Upper lobe of right lung (tissue), 1 donor: ENCODE results near the gene ACOXL. TPM values are rescaled to one million over a fixed set of nuclear protein-coding genes. Genes with fewer than 3 reads are reported as not detected.

ENCODE experiments used
- ATAC-seq: fragments of 200-7000 bp; cut with Tn5 transposase; one replicate; pipeline ENCODE4 v1.9.1; 2020; ENCODE audit warnings: mild to moderate bottlenecking, moderate library complexity
- DNase-seq: peaks from one replicate; pipeline ENCODE4 v3.0.0-alpha.2; 2020
- H3K27ac ChIP-seq: fragments of 200-600 bp; one replicate; pipeline ENCODE4 v1.8.0; 2022
- H3K27me3 ChIP-seq: fragments of 200-600 bp; one replicate; pipeline ENCODE4 v1.8.0; 2022; ENCODE audit warnings: mild to moderate bottlenecking
- H3K36me3 ChIP-seq: fragments of 200-600 bp; one replicate; pipeline ENCODE4 v1.8.0; 2022
- H3K4me1 ChIP-seq: fragments of 200-600 bp; one replicate; pipeline ENCODE4 v1.8.0; 2022
- H3K4me3 ChIP-seq: fragments of 200-600 bp; one replicate; pipeline ENCODE4 v1.8.0; 2022; ENCODE audit warnings: mild to moderate bottlenecking
- H3K9me3 ChIP-seq: fragments of 200-600 bp; one replicate; pipeline ENCODE4 v1.8.0; 2022
- CTCF ChIP-seq: fragments of 200-600 bp; IDR thresholded peaks from one replicate; pipeline ENCODE4 v1.8.0; 2022; ENCODE audit warnings: antibody characterized with exemption
- intact Hi-C: fragments of 100-400 bp; cut with DNase I; formaldehyde crosslinking; loops from one replicate; pipeline ENCODE4 v1.11.0; 2022
- total RNA-seq: library from RNA; stranded (reverse); fragmentation: NEBNext Ultra II Directional; extraction: Animal tissue kit (Norgen Biotek cat#: 25700); gene quantifications from one replicate; pipeline ENCODE4 v1.2.1, GENCODE V29; 2021
- donor health status: DM: no; HTN: yes; CAD: no; lungs with severe emphysema.

ACOXL gene
- total RNA-seq, 1 donor from 2014 or later = 47.5 TPM

GRCh38 chr2:110886826-110887573, 154.6 kb downstream of the ACOXL start:
- Histone ChIP-seq H3K36me3 (no peaks in the 10 kb centered on the region), H3K4me1 (no peaks in the 10 kb centered on the region), H3K27ac (no peak overlapping the region), H3K27me3 (no peaks in the 10 kb centered on the region), H3K9me3 (no peaks in the 10 kb centered on the region), H3K4me3 (no peak overlapping the region)
- DNase-seq (no peak), ATAC-seq (no peak)
- intact Hi-C loops = no loop called here
- TF ChIP-seq CTCF = no peak

GRCh38 chr2:110888411-110888810, 156.0 kb downstream of the ACOXL start:
- intact Hi-C loops = no loop called here
- no peak for TF ChIP-seq CTCF
- no peak for ATAC-seq

GRCh38 chr2:110891626-110892025, 159.3 kb downstream of the ACOXL start:
- DNase-seq = no peak

More at GRCh38 chr2:110888411-110888810, 156.0 kb downstream of the ACOXL start:
- Histone ChIP-seq H3K9me3 (no peaks in the 10 kb centered on the region), H3K27ac (no peak overlapping the region), H3K36me3 (no peaks in the 10 kb centered on the region), H3K4me3 (no peak overlapping the region), H3K27me3 (no peaks in the 10 kb centered on the region), H3K4me1 (no peaks in the 10 kb centered on the region)
- no peak for DNase-seq

GRCh38 chr2:110896226-110896625, 163.9 kb downstream of the ACOXL start:
- DNase-seq (no peak), ATAC-seq (no peak)
- intact Hi-C loops = no loop called here
- no peak overlapping the region for H3K4me3 ChIP-seq
- no peak for TF ChIP-seq CTCF
- H3K27ac ChIP-seq = no peak overlapping the region
- H3K27me3 ChIP-seq = no peaks in the 10 kb centered on the region
- no peaks in the 10 kb centered on the region for H3K4me1 ChIP-seq
- no peaks in the 10 kb centered on the region for H3K36me3 ChIP-seq
- no peaks in the 10 kb centered on the region for H3K9me3 ChIP-seq

More at GRCh38 chr2:110891626-110892025, 159.3 kb downstream of the ACOXL start:
- Histone ChIP-seq H3K36me3 (no peaks in the 10 kb centered on the region), H3K27me3 (no peaks in the 10 kb centered on the region), H3K27ac (no peak overlapping the region), H3K4me3 (no peak overlapping the region), H3K9me3 (no peaks in the 10 kb centered on the region), H3K4me1 (no peaks in the 10 kb centered on the region)
- intact Hi-C loops = loop anchor here (5.0 kb wide), 1 partner anchor 191 kb away; no protein-coding TSS in a partner anchor
- TF ChIP-seq CTCF = no peak
- no peak for ATAC-seq

- Histone ChIP-seq H3K4me3 (no peak overlapping the region), H3K27me3 (no peaks in the 10 kb centered on the region), H3K36me3 (no peaks in the 10 kb centered on the region), H3K9me3 (no peaks in the 10 kb centered on the region), H3K4me1 (no peaks in the 10 kb centered on the region), H3K27ac (no peak overlapping the region)
- intact Hi-C loops = no loop called here
- TF ChIP-seq CTCF = no peak
- ATAC-seq = no peak
- DNase-seq = no peak
Measured at GRCh38 chr2:110897966-110898365, 165.6 kb downstream of the ACOXL start.
